Kidney (tissue), 14 donors: ENCODE measurements around the gene ARHGEF10L. TPM values are rescaled to one million over a fixed set of nuclear protein-coding genes. Genes with fewer than 3 reads are reported as not detected.
A peak's percentile ranks its signal among the peaks of the same experiment; 100 is the strongest.

Experiments used
- DNase-seq, 5 donors: peaks; one replicate each; pipeline ENCODE4 v3.0.0-alpha.2; 2013 to 2020
- FAIRE-seq: peaks from 2 replicates; lab custom pipeline; 2012; peaks lifted over from hg19 to GRCh38; lab: Jason Lieb, UNC
- H3K27ac ChIP-seq, 2 donors: one replicate each; pipeline ENCODE4 v1.7.0; 2013; ENCODE audit warnings: low read depth in 2 of 2, low read length in 2 of 2, inconsistent platforms in 1 of 2
- H3K27me3 ChIP-seq: one replicate; pipeline ENCODE4 v1.7.1; 2013; ENCODE audit warnings: low read length, inconsistent platforms; ENCODE audit not compliant: control insufficient read depth, insufficient read depth
- H3K36me3 ChIP-seq, 3 donors: one replicate each; pipeline versions ENCODE4 v1.7.0 to v1.7.1; 2013; ENCODE audit warnings: low read length in 3 of 3, control low read depth in 1 of 3, inconsistent platforms in 1 of 3; ENCODE audit not compliant: insufficient read depth in 3 of 3, control insufficient read depth in 2 of 3
- H3K4me1 ChIP-seq, 3 donors: one replicate each; pipeline versions ENCODE4 v1.7.0 to v1.7.1; 2013; ENCODE audit warnings: low read length in 3 of 3, inconsistent platforms in 1 of 3, low read depth in 1 of 3; ENCODE audit not compliant: control insufficient read depth in 2 of 3, insufficient read depth in 2 of 3
- H3K4me3 ChIP-seq, 3 donors: one replicate each; pipeline versions ENCODE4 v1.7.0 to v1.8.1; 2013; ENCODE audit warnings: low read length in 3 of 3, control low read depth in 1 of 3, inconsistent platforms in 1 of 3
- H3K9ac ChIP-seq, 3 donors: one replicate each; pipeline versions ENCODE4 v1.7.0 to v1.7.1; 2013; ENCODE audit warnings: low read length in 3 of 3, control low read depth in 1 of 3, inconsistent platforms in 1 of 3
- H3K9me3 ChIP-seq, 3 donors: one replicate each; pipeline versions ENCODE4 v1.7.0 to v1.7.1; 2013; ENCODE audit warnings: low read length in 3 of 3, control low read depth in 1 of 3, inconsistent platforms in 1 of 3; ENCODE audit not compliant: control insufficient read depth in 2 of 3, insufficient read depth in 1 of 3
- intact Hi-C: fragments of 100-400 bp; cut with DNase I; formaldehyde crosslinking; loops from one replicate; pipeline ENCODE4 v1.11.1; 2022
- polyA plus RNA-seq: library from polyadenylated mRNA; stranded (reverse); fragments of 350-450 nt; fragmentation: Illumina TruSeq; extraction: RNeasy Lipid Tissue Mini Kit (QIAGEN cat#74804); gene quantifications from one replicate; pipeline ENCODE4 v1.2.3, GENCODE V29; 2014; ENCODE audit warnings: low read depth, low replicate concordance; ENCODE audit not compliant: insufficient read depth
- total RNA-seq: library from RNA; stranded (reverse); fragmentation: NEBNext Ultra II Directional; extraction: Animal tissue kit (Norgen Biotek cat#: 25700); gene quantifications from one replicate; pipeline ENCODE4 v1.2.1, GENCODE V29; 2021
- TF ChIP-seq, protein P1 (sequence below): IDR thresholded peaks from 3 replicates; pipeline ENCODE4 v1.5.1; 2012; ENCODE audit warnings: mild to moderate bottlenecking, moderate library complexity, borderline replicate concordance; ENCODE audit not compliant: insufficient read depth; ENCODE audit errors: extremely low read depth
- donor health status: control.
- donor health status: control.
- donor health status: control.
- donor health status: control.
- donor health status: control.
- donor health status: DM: yes; HTN: yes; CAD: no.
- donor health status: Normal renal cell carcinoma (clear cell type).

ARHGEF10L gene
- total and polyA plus RNA-seq, 2 donors from 2014 or later = 40.8 to 91.9 TPM

DNA sequence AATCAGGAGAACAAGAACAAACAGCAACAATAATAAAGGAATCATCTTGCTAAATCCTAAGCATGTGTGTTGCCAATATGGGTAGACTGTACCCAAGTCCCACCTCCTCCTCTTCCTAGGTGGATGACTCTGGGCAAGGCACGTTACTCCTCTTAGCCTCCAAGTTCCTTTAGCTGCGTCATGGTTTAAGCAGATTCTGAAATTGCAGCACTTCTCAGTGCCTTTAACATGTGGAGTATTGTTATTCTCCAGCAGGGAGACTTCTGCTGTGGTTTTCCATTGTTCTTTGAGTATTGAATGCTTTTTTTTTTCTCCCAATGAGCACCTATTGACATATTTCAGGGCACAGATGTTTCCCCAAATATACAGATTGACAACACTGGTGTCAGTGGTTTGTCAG, 15.5 kb downstream of the ARHGEF10L start:
- Histone ChIP-seq H3K9me3 (no peaks in the 10 kb centered on the region), H3K9ac (peak overlapping the region in 2 of 3 donors; percentile 27 to 30), H3K27me3 (no peaks in the 10 kb centered on the region), H3K4me1 (peaks cover 3 to 36% (median 32%) of the 10 kb centered on the region in 3 donors), H3K36me3 (no peaks in the 10 kb centered on the region), H3K27ac (peak overlapping the region; percentile 71 to 73), H3K4me3 (no peak overlapping the region)
- no peak for FAIRE-seq
- DNase-seq = no peak
- TF ChIP-seq, protein P1, sequence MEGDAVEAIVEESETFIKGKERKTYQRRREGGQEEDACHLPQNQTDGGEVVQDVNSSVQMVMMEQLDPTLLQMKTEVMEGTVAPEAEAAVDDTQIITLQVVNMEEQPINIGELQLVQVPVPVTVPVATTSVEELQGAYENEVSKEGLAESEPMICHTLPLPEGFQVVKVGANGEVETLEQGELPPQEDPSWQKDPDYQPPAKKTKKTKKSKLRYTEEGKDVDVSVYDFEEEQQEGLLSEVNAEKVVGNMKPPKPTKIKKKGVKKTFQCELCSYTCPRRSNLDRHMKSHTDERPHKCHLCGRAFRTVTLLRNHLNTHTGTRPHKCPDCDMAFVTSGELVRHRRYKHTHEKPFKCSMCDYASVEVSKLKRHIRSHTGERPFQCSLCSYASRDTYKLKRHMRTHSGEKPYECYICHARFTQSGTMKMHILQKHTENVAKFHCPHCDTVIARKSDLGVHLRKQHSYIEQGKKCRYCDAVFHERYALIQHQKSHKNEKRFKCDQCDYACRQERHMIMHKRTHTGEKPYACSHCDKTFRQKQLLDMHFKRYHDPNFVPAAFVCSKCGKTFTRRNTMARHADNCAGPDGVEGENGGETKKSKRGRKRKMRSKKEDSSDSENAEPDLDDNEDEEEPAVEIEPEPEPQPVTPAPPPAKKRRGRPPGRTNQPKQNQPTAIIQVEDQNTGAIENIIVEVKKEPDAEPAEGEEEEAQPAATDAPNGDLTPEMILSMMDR = no peak
- intact Hi-C loops = no loop called here

GRCh38 chr1:17557986-17558385, 18.5 kb downstream of the ARHGEF10L start:
- peak overlapping the region; percentile 94 to 96 for H3K27ac ChIP-seq
- no peak overlapping the region for H3K4me3 ChIP-seq
- H3K27me3 ChIP-seq = no peaks in the 10 kb centered on the region
- H3K36me3 ChIP-seq = no peaks in the 10 kb centered on the region
- no peak overlapping the region for H3K9ac ChIP-seq
- DNase-seq (no peak), FAIRE-seq (no peak)
- intact Hi-C loops = no loop called here
- H3K4me1 ChIP-seq = peaks cover 2 to 49% (median 43%) of the 10 kb centered on the region in 3 donors
- H3K9me3 ChIP-seq = no peaks in the 10 kb centered on the region
- TF ChIP-seq, protein P1 = no peak

- H3K27me3 ChIP-seq = no peaks in the 10 kb centered on the region
- FAIRE-seq (no peak), DNase-seq (no peak)
- H3K36me3 ChIP-seq = no peaks in the 10 kb centered on the region
- peak overlapping the region in 2 of 3 donors; percentile 48 to 59 for H3K9ac ChIP-seq
- peaks cover 2 to 50% (median 44%) of the 10 kb centered on the region in 3 donors for H3K4me1 ChIP-seq
- intact Hi-C loops = no loop called here
- TF ChIP-seq, protein P1 = no peak
- no peak overlapping the region for H3K4me3 ChIP-seq
- peak overlapping the region; percentile 94 to 96 for H3K27ac ChIP-seq
- no peaks in the 10 kb centered on the region for H3K9me3 ChIP-seq
Measured at GRCh38 chr1:17558541-17558940, 19.0 kb downstream of the ARHGEF10L start.
